NCI-H2081 (cell line): ENCODE data around the gene LTBP1.
"Not testable (repeated sequence)": the region's sequence is repeated elsewhere in the genome, so short reads cannot be mapped to it uniquely, and the experiment has no call there.

Source experiments
- DNase-seq, 2 experiments: peaks; one replicate each; lab custom pipeline; 2025; lab: John Stamatoyannopoulos, UW

LTBP1 gene

GRCh38 chr2:33388996-33389395 lies 442.2 kb downstream of the LTBP1 start:
- no peak for DNase-seq

GRCh38 chr2:33389695-33390094 lies 442.9 kb downstream of the LTBP1 start:
- not testable (repeated sequence) for DNase-seq

- DNase-seq = no peak
Measured at GRCh38 chr2:33391529-33392255, 444.9 kb downstream of the LTBP1 start.

GRCh38 chr2:33392366-33392765 lies 445.6 kb downstream of the LTBP1 start:
- no peak for DNase-seq

- DNase-seq = no peak
Measured at GRCh38 chr2:33395034-33395433, 448.3 kb downstream of the LTBP1 start.

- no peak for DNase-seq
Measured at GRCh38 chr2:33395655-33396249, 449.0 kb downstream of the LTBP1 start.

- DNase-seq = no peak
Measured at GRCh38 chr2:33404321-33404720, 457.6 kb downstream of the LTBP1 start.

GRCh38 chr2:33406622-33407021 lies 459.9 kb downstream of the LTBP1 start:
- no peak for DNase-seq

GRCh38 chr2:33408109-33408508 lies 461.4 kb downstream of the LTBP1 start:
- DNase-seq = no peak

- no peak for DNase-seq
Measured at GRCh38 chr2:33409417-33409955, 462.7 kb downstream of the LTBP1 start.

- no peak for DNase-seq
Measured at GRCh38 chr2:33411765-33412164, 465.0 kb downstream of the LTBP1 start.

GRCh38 chr2:33412920-33413319 lies 466.2 kb downstream of the LTBP1 start:
- no peak for DNase-seq

- DNase-seq = no peak
Measured at GRCh38 chr2:33419581-33420200, 472.9 kb downstream of the LTBP1 start.

GRCh38 chr2:33420726-33421125 lies 474.0 kb downstream of the LTBP1 start:
- DNase-seq = no peak

- DNase-seq = no peak
Measured at GRCh38 chr2:33421820-33422219, 475.1 kb downstream of the LTBP1 start.

GRCh38 chr2:33425161-33425560 lies 478.4 kb downstream of the LTBP1 start:
- DNase-seq = no peak

GRCh38 chr2:33425586-33426031 lies 478.9 kb downstream of the LTBP1 start:
- no peak for DNase-seq

- no peak for DNase-seq
Measured at GRCh38 chr2:33426666-33427231, 480.0 kb downstream of the LTBP1 start.

GRCh38 chr2:33430077-33430476 lies 483.3 kb downstream of the LTBP1 start:
- DNase-seq = no peak

GRCh38 chr2:33430856-33431255 lies 484.1 kb downstream of the LTBP1 start:
- no peak for DNase-seq

- no peak for DNase-seq
Measured at GRCh38 chr2:33432871-33433270, 486.1 kb downstream of the LTBP1 start.
